Panc1 (cell line): ENCODE data around the gene TMTC1. TPM values are rescaled to one million over a fixed set of nuclear protein-coding genes. Genes with fewer than 3 reads are reported as not detected.

Source experiments
- ATAC-seq: fragments of 200-7000 bp; cut with Tn5 transposase; 2 replicates; pipeline ENCODE4 v1.9.1; 2020; ENCODE audit warnings: mild to moderate bottlenecking, moderate library complexity
- BruUV-seq: library from RNA; stranded (reverse); fragments of 400-500 nt; replicated peaks from 2 replicates; lab custom pipeline; 2021; lab: Mats Ljungman, UMichigan
- CTCF ChIA-PET: fragments of 300-600 bp; sonication (Branson Sonifier 250); formaldehyde crosslinking; loops from one replicate; lab custom pipeline; 2022; ENCODE audit warnings: antibody characterized with exemption; lab: Charles Lee
- POLR2A ChIA-PET: fragments of 300-600 bp; sonication (Branson Sonifier 250); formaldehyde crosslinking; loops from one replicate; lab custom pipeline; 2022; ENCODE audit warnings: antibody characterized with exemption; lab: Charles Lee
- DNase-seq: peaks from one replicate; pipeline ENCODE4 v3.0.0-alpha.2; 2010; ENCODE audit warnings: low read depth, low spot score
- H3K27ac ChIP-seq: 2 replicates; pipeline ENCODE4 v1.5.1; 2011; ENCODE audit warnings: mild to moderate bottlenecking, low read length, inconsistent platforms
- H3K27me3 ChIP-seq: fragments of 200-500 bp; sonication (Bioruptor generic); 2 replicates; pipeline ENCODE4 v1.6.0; 2014; ENCODE audit warnings: low read length, inconsistent platforms; ENCODE audit not compliant: control insufficient read depth, insufficient read depth
- H3K36me3 ChIP-seq: fragments of 200-500 bp; sonication (Bioruptor generic); 2 replicates; pipeline ENCODE4 v1.5.1; 2014; ENCODE audit warnings: inconsistent platforms, mild to moderate bottlenecking, low read length, moderate library complexity; ENCODE audit not compliant: control insufficient read depth, insufficient read depth
- H3K4me1 ChIP-seq: 2 replicates; pipeline ENCODE4 v1.5.1; 2011; ENCODE audit warnings: inconsistent platforms, mild to moderate bottlenecking, low read length, moderate library complexity; ENCODE audit not compliant: control insufficient read depth, insufficient read depth
- H3K4me3 ChIP-seq, 2 experiments: 2 replicates each; pipeline ENCODE4 v1.5.1; 2011 to 2012; ENCODE audit warnings: low read depth in 2 of 2, low read length in 2 of 2, mild to moderate bottlenecking in 2 of 2, inconsistent platforms in 1 of 2, moderate library complexity in 1 of 2
- H3K9me3 ChIP-seq: fragments of 200-500 bp; sonication (Bioruptor generic); 2 replicates; pipeline ENCODE4 v1.5.1; 2014; ENCODE audit warnings: low read depth, mild to moderate bottlenecking, inconsistent platforms, low read length, moderate library complexity; ENCODE audit not compliant: control insufficient read depth, insufficient read depth
- POLR2AphosphoS5 ChIP-seq: IDR thresholded peaks from 2 replicates; pipeline ENCODE4 v1.6.1; 2012; ENCODE audit warnings: mild to moderate bottlenecking, low read depth, low read length, moderate library complexity
- SIN3A ChIP-seq: IDR thresholded peaks from 2 replicates; pipeline ENCODE4 v1.6.1; 2012; ENCODE audit warnings: low read depth, mild to moderate bottlenecking, low read length, moderate library complexity, borderline replicate concordance; ENCODE audit not compliant: insufficient read depth
- TCF7L2 ChIP-seq: IDR thresholded peaks from 2 replicates; pipeline ENCODE4 v1.6.1; 2011; ENCODE audit warnings: mild to moderate bottlenecking, low read depth, low read length, inconsistent platforms
- in situ Hi-C: cut with HindIII; loops from 2 replicates; pipeline ENCODE4 v1.10.0; 2016; ENCODE audit warnings: low sequenced_read_pairs, low pct_unique_long_range_greater_than_20kb
- intact Hi-C: fragments of 100-400 bp; cut with micrococcal nuclease; formaldehyde crosslinking; loops from one replicate; pipeline ENCODE4 v1.10.0; 2022; ENCODE audit not compliant: unreplicated experiment
- total RNA-seq: library from RNA; stranded (reverse); gene quantifications from one replicate; pipeline ENCODE4 v1.2.1, GENCODE V29; 2021; ENCODE audit not compliant: unreplicated experiment
- TF ChIP-seq, protein P1 (sequence below): fragments of 450-650 bp; IDR thresholded peaks from 2 replicates; pipeline ENCODE4 v1.5.1; 2017; ENCODE audit warnings: mild to moderate bottlenecking
- TF ChIP-seq, protein P2 (sequence below), 2 experiments: IDR thresholded peaks; 2 replicates each; pipeline ENCODE4 v1.6.1; 2011 to 2012; ENCODE audit warnings: low read depth in 2 of 2, control low read depth in 1 of 2, low read length in 1 of 2, mild to moderate bottlenecking in 1 of 2, moderate library complexity in 1 of 2; ENCODE audit not compliant: insufficient read depth in 1 of 2

Gene TMTC1
- total RNA-seq, 1 experiment from 2014 or later = 0.28 TPM

DNA sequence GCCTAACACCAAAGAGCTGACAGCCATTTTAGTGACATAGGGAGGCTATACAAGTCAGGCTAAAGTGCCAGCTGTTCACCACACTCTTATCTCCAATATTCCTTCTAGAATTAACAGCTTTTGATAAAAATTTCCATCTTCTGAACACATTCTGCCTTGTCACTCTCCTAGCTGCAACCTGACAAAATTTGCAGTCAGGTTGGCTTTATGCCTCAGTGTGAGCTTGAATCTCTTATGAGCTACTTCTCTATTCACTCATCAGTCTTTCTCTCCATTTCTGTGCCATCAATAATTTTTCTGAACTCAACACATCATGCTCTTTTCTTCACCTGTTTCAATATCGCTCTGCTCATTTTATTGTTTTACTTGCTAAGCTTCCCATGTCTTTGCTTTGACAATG, 50.2 kb downstream of the TMTC1 start:
- ChIA-PET CTCF (no interaction called here), POLR2A (no interaction called here)
- no peaks in the 10 kb centered on the region for H3K4me1 ChIP-seq
- H3K27me3 ChIP-seq = no peaks in the 10 kb centered on the region; the same call in 1 of the 2 replicates
- ATAC-seq (no peak), DNase-seq (no peak)
- TF ChIP-seq, protein P1, sequence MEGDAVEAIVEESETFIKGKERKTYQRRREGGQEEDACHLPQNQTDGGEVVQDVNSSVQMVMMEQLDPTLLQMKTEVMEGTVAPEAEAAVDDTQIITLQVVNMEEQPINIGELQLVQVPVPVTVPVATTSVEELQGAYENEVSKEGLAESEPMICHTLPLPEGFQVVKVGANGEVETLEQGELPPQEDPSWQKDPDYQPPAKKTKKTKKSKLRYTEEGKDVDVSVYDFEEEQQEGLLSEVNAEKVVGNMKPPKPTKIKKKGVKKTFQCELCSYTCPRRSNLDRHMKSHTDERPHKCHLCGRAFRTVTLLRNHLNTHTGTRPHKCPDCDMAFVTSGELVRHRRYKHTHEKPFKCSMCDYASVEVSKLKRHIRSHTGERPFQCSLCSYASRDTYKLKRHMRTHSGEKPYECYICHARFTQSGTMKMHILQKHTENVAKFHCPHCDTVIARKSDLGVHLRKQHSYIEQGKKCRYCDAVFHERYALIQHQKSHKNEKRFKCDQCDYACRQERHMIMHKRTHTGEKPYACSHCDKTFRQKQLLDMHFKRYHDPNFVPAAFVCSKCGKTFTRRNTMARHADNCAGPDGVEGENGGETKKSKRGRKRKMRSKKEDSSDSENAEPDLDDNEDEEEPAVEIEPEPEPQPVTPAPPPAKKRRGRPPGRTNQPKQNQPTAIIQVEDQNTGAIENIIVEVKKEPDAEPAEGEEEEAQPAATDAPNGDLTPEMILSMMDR = no peak
- TF ChIP-seq POLR2AphosphoS5 (no peak), TCF7L2 (no peak), SIN3A (no peak)
- TF ChIP-seq, protein P2, sequence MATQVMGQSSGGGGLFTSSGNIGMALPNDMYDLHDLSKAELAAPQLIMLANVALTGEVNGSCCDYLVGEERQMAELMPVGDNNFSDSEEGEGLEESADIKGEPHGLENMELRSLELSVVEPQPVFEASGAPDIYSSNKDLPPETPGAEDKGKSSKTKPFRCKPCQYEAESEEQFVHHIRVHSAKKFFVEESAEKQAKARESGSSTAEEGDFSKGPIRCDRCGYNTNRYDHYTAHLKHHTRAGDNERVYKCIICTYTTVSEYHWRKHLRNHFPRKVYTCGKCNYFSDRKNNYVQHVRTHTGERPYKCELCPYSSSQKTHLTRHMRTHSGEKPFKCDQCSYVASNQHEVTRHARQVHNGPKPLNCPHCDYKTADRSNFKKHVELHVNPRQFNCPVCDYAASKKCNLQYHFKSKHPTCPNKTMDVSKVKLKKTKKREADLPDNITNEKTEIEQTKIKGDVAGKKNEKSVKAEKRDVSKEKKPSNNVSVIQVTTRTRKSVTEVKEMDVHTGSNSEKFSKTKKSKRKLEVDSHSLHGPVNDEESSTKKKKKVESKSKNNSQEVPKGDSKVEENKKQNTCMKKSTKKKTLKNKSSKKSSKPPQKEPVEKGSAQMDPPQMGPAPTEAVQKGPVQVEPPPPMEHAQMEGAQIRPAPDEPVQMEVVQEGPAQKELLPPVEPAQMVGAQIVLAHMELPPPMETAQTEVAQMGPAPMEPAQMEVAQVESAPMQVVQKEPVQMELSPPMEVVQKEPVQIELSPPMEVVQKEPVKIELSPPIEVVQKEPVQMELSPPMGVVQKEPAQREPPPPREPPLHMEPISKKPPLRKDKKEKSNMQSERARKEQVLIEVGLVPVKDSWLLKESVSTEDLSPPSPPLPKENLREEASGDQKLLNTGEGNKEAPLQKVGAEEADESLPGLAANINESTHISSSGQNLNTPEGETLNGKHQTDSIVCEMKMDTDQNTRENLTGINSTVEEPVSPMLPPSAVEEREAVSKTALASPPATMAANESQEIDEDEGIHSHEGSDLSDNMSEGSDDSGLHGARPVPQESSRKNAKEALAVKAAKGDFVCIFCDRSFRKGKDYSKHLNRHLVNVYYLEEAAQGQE (IDR thresholded peaks at IDR 0.05; ENCODE audit: insufficient read depth in 1 of 2, low read depth in 2 of 2, low read length in 1 of 2) = no peak
- no peaks in the 10 kb centered on the region for H3K9me3 ChIP-seq
- H3K27ac ChIP-seq = no peak overlapping the region
- H3K4me3 ChIP-seq = no peak overlapping the region
- H3K36me3 ChIP-seq = no peaks in the 10 kb centered on the region
- no TSS peak for BruUV-seq
- intact Hi-C loops = no loop called here
- in situ Hi-C loops = no loop called here

DNA sequence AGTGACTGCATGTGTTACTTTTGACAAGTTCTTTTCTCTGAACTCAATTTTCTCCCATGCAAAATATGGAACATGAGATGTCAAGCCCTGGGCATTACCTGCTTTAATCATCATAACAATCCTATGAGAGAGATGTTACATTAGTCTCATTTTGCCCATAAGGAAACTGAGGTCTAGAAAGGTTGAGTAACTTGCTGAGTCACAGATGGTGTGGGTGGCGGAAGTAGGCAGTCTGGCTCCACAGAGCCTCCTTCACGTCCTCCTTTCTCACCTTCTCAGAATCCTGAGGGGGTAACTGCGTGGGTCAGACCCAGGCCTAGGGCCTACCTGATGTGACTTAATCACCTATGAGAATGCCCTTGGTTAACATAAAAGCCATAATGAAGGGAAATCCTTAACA, 50.7 kb downstream of the TMTC1 start:
- CTCF ChIA-PET = no interaction called here
- POLR2A ChIA-PET = no interaction called here
- Histone ChIP-seq H3K27me3 (no peaks in the 10 kb centered on the region; the same call in 1 of the 2 replicates), H3K9me3 (no peaks in the 10 kb centered on the region), H3K36me3 (no peaks in the 10 kb centered on the region), H3K4me1 (no peaks in the 10 kb centered on the region), H3K4me3 (no peak overlapping the region), H3K27ac (no peak overlapping the region)
- no peak for ATAC-seq
- in situ Hi-C loops (no loop called here), intact Hi-C loops (no loop called here)
- no peak for TF ChIP-seq POLR2AphosphoS5
- no peak for TF ChIP-seq SIN3A
- TF ChIP-seq, protein P1 = no peak
- no peak for TF ChIP-seq TCF7L2
- TF ChIP-seq, protein P2 (IDR thresholded peaks at IDR 0.05; ENCODE audit: insufficient read depth in 1 of 2, low read depth in 2 of 2, low read length in 1 of 2) = no peak
- no peak for DNase-seq
- no TSS peak for BruUV-seq
